ENCODE measurements around the gene NSFL1C. TPM values are rescaled to one million over a fixed set of nuclear protein-coding genes. Genes with fewer than 3 reads are reported as not detected.

Gene NSFL1C
- total and polyA plus RNA-seq, 2 experiments from 2014 or later = 46.2 to 102 TPM

DNA sequence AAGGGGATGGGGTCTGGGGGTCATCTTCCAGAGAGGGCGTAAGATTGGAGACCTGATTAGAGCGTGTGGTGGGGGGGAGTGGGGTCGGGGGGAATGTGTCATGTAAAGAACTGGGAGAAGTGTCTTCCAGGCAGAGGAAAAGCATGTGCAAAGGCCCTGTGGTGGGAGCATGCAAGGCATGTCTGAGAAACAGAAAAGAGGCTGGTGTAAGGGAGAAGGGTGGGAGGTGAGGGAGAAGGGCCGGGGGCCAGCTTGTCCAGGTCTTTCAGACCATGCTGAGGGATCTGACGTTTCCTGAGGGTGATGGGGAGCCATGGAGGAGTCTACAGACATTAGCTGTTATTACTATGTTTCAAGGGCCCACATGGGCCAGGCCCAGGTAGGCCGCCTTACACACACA lies 43.4 kb downstream of the NSFL1C start:
- no peaks in the 10 kb centered on the region for H3K27me3 ChIP-seq
- no peak overlapping the region for H3K27ac ChIP-seq
- no peaks in the 10 kb centered on the region for H3K36me3 ChIP-seq
- no peak overlapping the region for H3K4me3 ChIP-seq
- TF ChIP-seq, protein P1, sequence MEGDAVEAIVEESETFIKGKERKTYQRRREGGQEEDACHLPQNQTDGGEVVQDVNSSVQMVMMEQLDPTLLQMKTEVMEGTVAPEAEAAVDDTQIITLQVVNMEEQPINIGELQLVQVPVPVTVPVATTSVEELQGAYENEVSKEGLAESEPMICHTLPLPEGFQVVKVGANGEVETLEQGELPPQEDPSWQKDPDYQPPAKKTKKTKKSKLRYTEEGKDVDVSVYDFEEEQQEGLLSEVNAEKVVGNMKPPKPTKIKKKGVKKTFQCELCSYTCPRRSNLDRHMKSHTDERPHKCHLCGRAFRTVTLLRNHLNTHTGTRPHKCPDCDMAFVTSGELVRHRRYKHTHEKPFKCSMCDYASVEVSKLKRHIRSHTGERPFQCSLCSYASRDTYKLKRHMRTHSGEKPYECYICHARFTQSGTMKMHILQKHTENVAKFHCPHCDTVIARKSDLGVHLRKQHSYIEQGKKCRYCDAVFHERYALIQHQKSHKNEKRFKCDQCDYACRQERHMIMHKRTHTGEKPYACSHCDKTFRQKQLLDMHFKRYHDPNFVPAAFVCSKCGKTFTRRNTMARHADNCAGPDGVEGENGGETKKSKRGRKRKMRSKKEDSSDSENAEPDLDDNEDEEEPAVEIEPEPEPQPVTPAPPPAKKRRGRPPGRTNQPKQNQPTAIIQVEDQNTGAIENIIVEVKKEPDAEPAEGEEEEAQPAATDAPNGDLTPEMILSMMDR (IDR thresholded peaks at IDR 0.05; ENCODE audit: low read depth, low read length) = no peak
- DNase-seq (ENCODE audit: low read depth in 1 of 2, low spot score in 1 of 2) = no peak
- H3K4me1 ChIP-seq (ENCODE audit: low read depth) = no peaks in the 10 kb centered on the region
- H3K9me3 ChIP-seq (ENCODE audit: low read depth) = no peaks in the 10 kb centered on the region

DNA sequence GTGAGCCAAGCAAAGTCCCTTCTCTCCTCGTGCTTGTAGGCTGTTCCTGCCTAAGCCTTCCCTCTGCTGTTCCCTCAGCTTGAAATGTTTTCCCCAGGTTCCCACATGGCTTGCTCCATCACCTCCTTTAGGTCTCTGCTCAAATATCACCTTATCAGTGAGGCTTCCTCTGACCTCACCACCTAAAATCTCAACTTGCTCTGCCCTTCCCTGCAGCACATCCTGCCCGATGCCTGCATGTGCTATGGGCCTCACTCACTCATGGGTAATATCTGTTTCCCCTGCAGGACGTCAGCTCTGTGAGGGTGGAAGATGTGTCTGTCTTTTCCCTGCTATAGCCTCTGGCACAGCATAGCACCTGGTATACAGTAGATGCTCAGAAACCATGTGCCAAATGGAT lies 43.9 kb downstream of the NSFL1C start:
- TF ChIP-seq, protein P1 (IDR thresholded peaks at IDR 0.05; ENCODE audit: low read depth, low read length) = no peak
- DNase-seq (ENCODE audit: low read depth in 1 of 2, low spot score in 1 of 2) = no peak
- Histone ChIP-seq H3K27me3 (no peaks in the 10 kb centered on the region), H3K4me3 (no peak overlapping the region), H3K36me3 (no peaks in the 10 kb centered on the region), H3K9me3 (ENCODE audit: low read depth) (no peaks in the 10 kb centered on the region), H3K27ac (no peak overlapping the region), H3K4me1 (ENCODE audit: low read depth) (no peaks in the 10 kb centered on the region)

DNA sequence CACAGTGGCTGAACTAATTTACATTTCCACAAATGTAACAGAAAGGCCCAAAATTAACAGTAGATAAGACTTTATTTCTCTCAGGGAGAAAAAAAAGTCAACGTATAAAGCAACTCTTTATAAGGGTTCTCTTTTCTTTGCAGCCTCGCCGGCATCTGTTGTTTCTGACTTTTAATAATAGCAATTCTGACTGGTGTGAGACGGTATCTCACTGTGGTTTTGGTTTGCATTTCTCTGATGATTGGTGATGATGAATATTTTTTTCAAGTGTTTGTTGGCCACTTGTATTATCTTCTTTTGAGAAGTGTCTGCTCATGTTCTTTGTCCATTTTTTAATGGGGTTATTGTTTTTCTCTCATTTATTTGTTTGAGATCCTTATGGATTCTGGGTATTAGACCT lies 46.6 kb downstream of the NSFL1C start:
- H3K36me3 ChIP-seq = no peaks in the 10 kb centered on the region
- H3K4me3 ChIP-seq = no peak overlapping the region
- no peaks in the 10 kb centered on the region for H3K27me3 ChIP-seq
- TF ChIP-seq, protein P1 (IDR thresholded peaks at IDR 0.05; ENCODE audit: low read depth, low read length) = no peak
- DNase-seq (ENCODE audit: low read depth in 1 of 2, low spot score in 1 of 2) = no peak
- H3K9me3 ChIP-seq (ENCODE audit: low read depth) = no peaks in the 10 kb centered on the region
- no peak overlapping the region for H3K27ac ChIP-seq
- no peaks in the 10 kb centered on the region for H3K4me1 ChIP-seq (ENCODE audit: low read depth)

DNA sequence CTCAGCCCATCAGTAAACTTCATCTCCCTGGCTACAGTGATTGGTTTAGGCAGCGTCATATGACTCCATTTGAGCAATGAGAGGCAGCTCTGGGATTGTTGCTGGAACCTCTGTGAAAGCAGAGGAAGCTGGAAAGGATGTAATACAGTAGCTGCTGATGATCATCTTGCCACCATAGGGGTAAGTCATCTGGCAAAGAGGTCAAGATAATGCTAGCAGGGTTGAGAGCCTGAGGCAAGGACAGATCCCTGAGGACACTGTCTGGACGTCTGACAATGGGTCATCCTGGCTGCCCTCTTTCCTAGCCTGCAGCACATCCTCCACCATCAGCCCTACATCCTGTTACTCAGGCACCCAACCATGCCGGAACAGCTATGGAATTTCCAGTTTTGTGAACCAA lies 48.3 kb downstream of the NSFL1C start:
- H3K4me3 ChIP-seq = no peak overlapping the region
- DNase-seq (ENCODE audit: low read depth in 1 of 2, low spot score in 1 of 2) = peak in 1 of 2 donors; percentile 21
- TF ChIP-seq, protein P1 (IDR thresholded peaks at IDR 0.05; ENCODE audit: low read depth, low read length) = no peak
- no peaks in the 10 kb centered on the region for H3K36me3 ChIP-seq
- no peaks in the 10 kb centered on the region for H3K9me3 ChIP-seq (ENCODE audit: low read depth)
- H3K27me3 ChIP-seq = no peaks in the 10 kb centered on the region
- no peaks in the 10 kb centered on the region for H3K4me1 ChIP-seq (ENCODE audit: low read depth)
- no peak overlapping the region for H3K27ac ChIP-seq

DNA sequence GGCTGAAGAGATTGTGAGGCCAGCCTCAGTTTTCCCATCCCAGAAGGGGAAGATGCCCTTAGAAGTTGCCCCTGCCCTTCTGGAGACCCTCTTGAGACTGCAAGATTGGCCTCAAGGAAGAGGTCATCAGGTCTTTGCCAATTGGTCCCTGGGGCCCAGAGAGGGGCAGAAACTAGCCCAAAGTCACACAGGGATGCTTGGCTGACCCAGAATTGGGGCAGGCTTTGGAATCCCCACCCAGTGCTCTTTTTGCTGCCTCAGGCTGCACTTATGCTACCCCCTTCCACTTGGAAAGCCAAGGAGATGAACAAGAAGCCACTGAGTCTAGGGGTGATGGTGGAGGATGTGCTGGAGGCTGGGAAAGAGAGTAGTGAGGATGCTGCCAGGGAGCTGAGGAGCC lies 48.9 kb downstream of the NSFL1C start:
- Histone ChIP-seq H3K27ac (no peak overlapping the region), H3K9me3 (ENCODE audit: low read depth) (no peaks in the 10 kb centered on the region), H3K4me3 (no peak overlapping the region), H3K27me3 (no peaks in the 10 kb centered on the region), H3K4me1 (ENCODE audit: low read depth) (no peaks in the 10 kb centered on the region), H3K36me3 (no peaks in the 10 kb centered on the region)
- DNase-seq (ENCODE audit: low read depth in 1 of 2, low spot score in 1 of 2) = no peak
- TF ChIP-seq, protein P1 (IDR thresholded peaks at IDR 0.05; ENCODE audit: low read depth, low read length) = no peak

DNA sequence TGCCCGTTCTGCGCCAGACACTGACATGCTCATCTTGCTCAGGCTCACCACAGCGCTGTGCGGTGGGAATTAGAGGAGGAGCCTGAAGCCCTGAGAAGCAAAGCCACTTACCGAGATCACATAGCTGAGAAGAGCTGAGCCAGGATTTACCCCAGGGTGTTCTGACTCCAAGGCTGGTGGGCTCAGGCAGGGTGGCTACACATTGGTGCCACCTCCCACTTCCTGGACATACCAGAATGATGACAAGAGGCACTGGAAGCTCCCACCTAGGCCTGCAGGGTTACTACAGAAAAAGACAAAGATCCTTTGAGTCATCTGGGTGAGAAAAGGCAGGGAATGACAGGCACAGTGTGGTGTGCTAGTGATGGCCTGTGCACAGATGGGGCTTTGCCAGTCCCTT lies 49.4 kb downstream of the NSFL1C start:
- TF ChIP-seq, protein P1 (IDR thresholded peaks at IDR 0.05; ENCODE audit: low read depth, low read length) = no peak
- Histone ChIP-seq H3K36me3 (no peaks in the 10 kb centered on the region), H3K4me3 (no peak overlapping the region), H3K9me3 (ENCODE audit: low read depth) (no peaks in the 10 kb centered on the region), H3K4me1 (ENCODE audit: low read depth) (no peaks in the 10 kb centered on the region), H3K27ac (no peak overlapping the region), H3K27me3 (no peaks in the 10 kb centered on the region)
- DNase-seq (ENCODE audit: low read depth in 1 of 2, low spot score in 1 of 2) = peak in 1 of 2 donors; percentile 30

Data from cardiac muscle cell (in vitro differentiated cells and primary cell).